GM23338 (cell line): ENCODE measurements around the gene VAMP2. TPM values are rescaled to one million over a fixed set of nuclear protein-coding genes. Genes with fewer than 3 reads are reported as not detected.

Experiments used
- ATAC-seq: fragments of 200-7000 bp; cut with Tn5 transposase; 3 replicates; pipeline ENCODE4 v1.9.1; 2020
- DNase-seq: peaks from one replicate; pipeline ENCODE4 v3.0.0-alpha.2; 2015; ENCODE audit warnings: low spot score
- H2AFZ ChIP-seq: fragments of 200-600 bp; sonication (generic); 2 replicates; pipeline ENCODE4 v1.8.0; 2016; ENCODE audit warnings: antibody characterized with exemption, mild to moderate bottlenecking, moderate library complexity
- H3F3A ChIP-seq: fragments of 200-600 bp; sonication (generic); replicated peaks from 2 replicates; pipeline ENCODE4 v1.8.0; 2017; ENCODE audit warnings: antibody characterized with exemption, mixed run types, low read depth
- H3K27ac ChIP-seq: fragments of 200-600 bp; sonication (generic); 2 replicates; pipeline ENCODE4 v1.6.1; 2016; ENCODE audit warnings: low read depth
- H3K27me3 ChIP-seq: fragments of 200-600 bp; sonication (generic); 2 replicates; pipeline ENCODE4 v1.8.0; 2016; ENCODE audit warnings: mild to moderate bottlenecking, mixed run types, moderate library complexity; ENCODE audit not compliant: insufficient read depth
- H3K36me3 ChIP-seq: fragments of 200-600 bp; sonication (generic); 2 replicates; pipeline ENCODE4 v1.8.0; 2016; ENCODE audit warnings: mild to moderate bottlenecking; ENCODE audit not compliant: insufficient read depth
- H3K4me1 ChIP-seq: fragments of 200-600 bp; sonication (generic); 2 replicates; pipeline ENCODE4 v1.8.0; 2016; ENCODE audit warnings: mild to moderate bottlenecking, moderate library complexity; ENCODE audit not compliant: insufficient read depth
- H3K4me2 ChIP-seq: fragments of 200-600 bp; sonication (generic); 2 replicates; pipeline ENCODE4 v1.7.1; 2017; ENCODE audit warnings: mixed run types
- H3K4me3 ChIP-seq: fragments of 200-600 bp; sonication (generic); 2 replicates; pipeline ENCODE4 v1.6.1; 2016; ENCODE audit warnings: mixed run types
- H3K79me2 ChIP-seq: fragments of 200-600 bp; sonication (generic); replicated peaks from 2 replicates; pipeline ENCODE4 v1.8.0; 2017; ENCODE audit warnings: mild to moderate bottlenecking; ENCODE audit not compliant: insufficient read depth
- H3K9me2 ChIP-seq: fragments of 200-600 bp; sonication (generic); 2 replicates; pipeline ENCODE4 v1.8.0; 2017; ENCODE audit not compliant: insufficient read depth
- H4K20me1 ChIP-seq: fragments of 200-600 bp; sonication (generic); replicated peaks from 2 replicates; pipeline ENCODE4 v1.8.0; 2017; ENCODE audit warnings: mild to moderate bottlenecking; ENCODE audit not compliant: insufficient read depth
- H3K27ac Mint-ChIP-seq: 2 replicates; pipeline ENCODE4 v1.8.0; 2020; ENCODE audit warnings: inconsistent platforms, mild to moderate bottlenecking, moderate library complexity, mixed read lengths
- H3K27me3 Mint-ChIP-seq: 3 replicates; pipeline ENCODE4 v1.8.0; 2022; ENCODE audit warnings: low read depth, mild to moderate bottlenecking, moderate library complexity, mixed read lengths, inconsistent platforms; ENCODE audit not compliant: insufficient read depth, poor library complexity
- H3K36me3 Mint-ChIP-seq: 3 replicates; pipeline ENCODE4 v1.8.0; 2021; ENCODE audit warnings: low read depth, mild to moderate bottlenecking, inconsistent platforms, moderate library complexity, mixed read lengths
- H3K4me1 Mint-ChIP-seq: 3 replicates; pipeline ENCODE4 v1.8.0; 2020; ENCODE audit warnings: mild to moderate bottlenecking, inconsistent platforms, mixed read lengths
- H3K4me3 Mint-ChIP-seq: 3 replicates; pipeline ENCODE4 v1.8.0; 2021; ENCODE audit warnings: moderate library complexity, mild to moderate bottlenecking, inconsistent platforms, mixed read lengths
- H3K9me3 Mint-ChIP-seq: 3 replicates; pipeline ENCODE4 v1.8.0; 2020; ENCODE audit warnings: moderate library complexity, mild to moderate bottlenecking, inconsistent platforms, mixed read lengths
- CREB1 ChIP-seq: fragments of 250-450 bp; sonication (Bioruptor Pico); IDR thresholded peaks from 2 replicates; pipeline ENCODE4 v1.5.0; 2020; ENCODE audit warnings: low read depth, mild to moderate bottlenecking, moderate library complexity
- CTCF ChIP-seq, 2 experiments: fragments of 200-600 bp in 1 of 2; sonication (generic) in 1 of 2; conservative IDR thresholded peaks; 2 replicates each; pipeline versions ENCODE4 v1.5.1 to v1.6.1; 2016 to 2017; ENCODE audit warnings: antibody characterized with exemption in 2 of 2, low read depth in 2 of 2, mild to moderate bottlenecking in 2 of 2, moderate library complexity in 1 of 2
- ETS1 ChIP-seq: IDR thresholded peaks from 2 replicates; pipeline ENCODE4 v1.6.1; 2016; ENCODE audit warnings: antibody characterized with exemption
- EZH2 ChIP-seq: fragments of 200-600 bp; sonication (generic); IDR thresholded peaks from one replicate; pipeline ENCODE4 v1.8.0; 2017; ENCODE audit warnings: antibody characterized with exemption, mild to moderate bottlenecking, low read depth; ENCODE audit not compliant: unreplicated experiment
- EZH2phosphoT487 ChIP-seq: fragments of 200-600 bp; sonication (generic); IDR thresholded peaks from one replicate; pipeline ENCODE4 v1.8.1; 2018; ENCODE audit warnings: antibody characterized with exemption; ENCODE audit not compliant: unreplicated experiment
- NANOG ChIP-seq: IDR thresholded peaks from 2 replicates; pipeline ENCODE4 v1.6.1; 2016; ENCODE audit warnings: antibody characterized with exemption, borderline replicate concordance
- POLR2AphosphoS5 ChIP-seq: IDR thresholded peaks from 2 replicates; pipeline ENCODE4 v1.6.1; 2016; ENCODE audit warnings: antibody characterized with exemption, low read depth
- STAT1 ChIP-seq: IDR thresholded peaks from one replicate; pipeline ENCODE4 v1.6.1; 2016; ENCODE audit warnings: antibody characterized with exemption; ENCODE audit not compliant: unreplicated experiment
- ZNF331 ChIP-seq: fragments of 250-450 bp; sonication (Bioruptor Pico); IDR thresholded peaks from 2 replicates; pipeline ENCODE4 v1.5.0; 2020; ENCODE audit warnings: low read depth, mild to moderate bottlenecking, moderate library complexity
- ZNF462 ChIP-seq: fragments of 250-450 bp; sonication (Bioruptor Pico); IDR thresholded peaks from 2 replicates; pipeline ENCODE4 v1.5.0; 2020; ENCODE audit warnings: mild to moderate bottlenecking, moderate library complexity
- polyA plus RNA-seq: library from polyadenylated mRNA; unstranded; fragments of >200 nt; fragmentation: Nextera tagmentation; extraction: Ambion mirVana; gene quantifications from 2 replicates; pipeline ENCODE4 v1.2.1, GENCODE V29; 2016
- total RNA-seq: library from RNA; depleted of rRNA; stranded (reverse); fragments of >200 nt; shearing (Covaris generic); gene quantifications from 2 replicates; pipeline ENCODE4 v1.2.3, GENCODE V29; 2014

Gene VAMP2
- total and polyA plus RNA-seq, 2 experiments from 2014 or later, result 6.9 to 32.3 TPM

GRCh38 chr17:8206536-8206935 lies 43.8 kb upstream of the VAMP2 start:
- H3F3A ChIP-seq, result peaks cover 39% of the 10 kb centered on the region
- 0 out of 2 replicates have a peak overlapping the region, but pooled peaks have one; percentile 31 for H3K27ac Mint-ChIP-seq
- ATAC-seq (no peak), DNase-seq (no peak)
- H3K36me3 Mint-ChIP-seq, result peaks cover 67% of the 10 kb centered on the region
- no peak overlapping the region for H2AFZ ChIP-seq
- no peak overlapping the region for H3K4me2 ChIP-seq
- peaks cover 29% of the 10 kb centered on the region for H3K27me3 Mint-ChIP-seq
- H3K4me3 Mint-ChIP-seq, result no peak overlapping the region; the same call in 2 of the 3 replicates
- H3K9me3 Mint-ChIP-seq, result no peaks in the 10 kb centered on the region; the same call in 1 of the 3 replicates
- H3K4me1 ChIP-seq, result peaks cover 12% of the 10 kb centered on the region
- H3K9me2 ChIP-seq, result no peaks in the 10 kb centered on the region
- H3K79me2 ChIP-seq, result peaks cover 30% of the 10 kb centered on the region
- H3K27ac ChIP-seq, result no peak overlapping the region
- peaks cover 12% of the 10 kb centered on the region for H3K4me1 Mint-ChIP-seq
- H3K36me3 ChIP-seq, result peaks cover 36% of the 10 kb centered on the region
- H3K27me3 ChIP-seq, result no peaks in the 10 kb centered on the region
- TF ChIP-seq ETS1 (no peak), STAT1 (no peak), EZH2 (no peak)
- no peak overlapping the region for H3K4me3 ChIP-seq
- peaks cover 17% of the 10 kb centered on the region for H4K20me1 ChIP-seq

GRCh38 chr17:8204761-8205555 lies 42.2 kb upstream of the VAMP2 start:
- H3K4me3 Mint-ChIP-seq, result no peak overlapping the region
- no peak for DNase-seq
- TF ChIP-seq POLR2AphosphoS5, result no peak
- TF ChIP-seq EZH2phosphoT487, result no peak
- no peak for TF ChIP-seq CTCF (conservative IDR thresholded peaks at IDR 0.05; ENCODE audit: low read depth in 2 of 2)
- no peak for TF ChIP-seq ZNF331 (CRISPR knock-in tag)
- no peak for TF ChIP-seq ETS1
- no peak for TF ChIP-seq EZH2
- no peak for TF ChIP-seq NANOG
- no peak for TF ChIP-seq CREB1 (CRISPR knock-in tag)
- no peak for TF ChIP-seq ZNF462 (CRISPR knock-in tag)
- TF ChIP-seq STAT1, result no peak

More at GRCh38 chr17:8204761-8205555, 42.2 kb upstream of the VAMP2 start:
- Histone ChIP-seq H3K4me3 (no peak overlapping the region), H3K9me2 (no peaks in the 10 kb centered on the region), H3K27ac (no peak overlapping the region), H2AFZ (no peak overlapping the region), H4K20me1 (peaks cover 17% of the 10 kb centered on the region), H3F3A (peaks cover 44% of the 10 kb centered on the region), H3K36me3 (peaks cover 36% of the 10 kb centered on the region), H3K79me2 (peaks cover 30% of the 10 kb centered on the region), H3K4me1 (peaks cover 12% of the 10 kb centered on the region), H3K4me2 (no peak overlapping the region), H3K27me3 (no peaks in the 10 kb centered on the region)
- no peak for ATAC-seq
- Mint-ChIP-seq H3K36me3 (peaks cover 71% of the 10 kb centered on the region), H3K4me1 (peaks cover 7% of the 10 kb centered on the region; the same call in 2 of the 3 replicates), H3K27ac (no peak overlapping the region), H3K9me3 (no peaks in the 10 kb centered on the region; the same call in 1 of the 3 replicates), H3K27me3 (peaks cover 28% of the 10 kb centered on the region)
